ENCODE results near the gene TRIOBP. TPM values are rescaled to one million over a fixed set of nuclear protein-coding genes. Genes with fewer than 3 reads are reported as not detected.
A peak's percentile ranks its signal among the peaks of the same experiment; 100 is the strongest.

The TRIOBP gene
- total RNA-seq, 1 donor from 2014 or later: 40.3 TPM

DNA sequence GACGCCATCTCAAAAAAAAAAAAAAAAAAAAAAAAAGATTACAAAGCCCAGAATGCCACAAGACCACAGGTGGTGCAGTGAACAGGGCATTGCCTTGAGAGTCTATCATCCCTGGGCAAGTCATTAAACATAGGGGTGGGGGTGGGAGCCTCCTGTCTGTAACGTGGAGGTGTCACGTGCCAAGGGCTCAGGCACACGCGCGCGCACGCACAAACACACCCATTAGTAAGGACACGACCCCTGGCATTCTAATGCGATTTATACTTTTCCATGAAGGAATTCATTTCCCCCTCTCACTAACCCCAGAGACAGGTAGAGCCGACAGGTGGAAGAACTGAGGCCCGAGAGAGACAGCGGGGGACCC, 105.1 kb downstream of the TRIOBP start:
- Histone ChIP-seq H3K36me3 (ENCODE audit: control insufficient read depth, insufficient read depth, low read length) (no peaks in the 10 kb centered on the region), H3K27me3 (ENCODE audit: control insufficient read depth, insufficient read depth, low read length) (no peaks in the 10 kb centered on the region), H3K4me3 (ENCODE audit: low read depth, low read length) (peak overlapping the region; percentile 62)
- no peak for FAIRE-seq
- no peak for DNase-seq (ENCODE audit: low read depth)
- no peak for TF ChIP-seq CTCF (IDR thresholded peaks at IDR 0.05; ENCODE audit: insufficient read depth, low read length, severe bottlenecking)

DNA sequence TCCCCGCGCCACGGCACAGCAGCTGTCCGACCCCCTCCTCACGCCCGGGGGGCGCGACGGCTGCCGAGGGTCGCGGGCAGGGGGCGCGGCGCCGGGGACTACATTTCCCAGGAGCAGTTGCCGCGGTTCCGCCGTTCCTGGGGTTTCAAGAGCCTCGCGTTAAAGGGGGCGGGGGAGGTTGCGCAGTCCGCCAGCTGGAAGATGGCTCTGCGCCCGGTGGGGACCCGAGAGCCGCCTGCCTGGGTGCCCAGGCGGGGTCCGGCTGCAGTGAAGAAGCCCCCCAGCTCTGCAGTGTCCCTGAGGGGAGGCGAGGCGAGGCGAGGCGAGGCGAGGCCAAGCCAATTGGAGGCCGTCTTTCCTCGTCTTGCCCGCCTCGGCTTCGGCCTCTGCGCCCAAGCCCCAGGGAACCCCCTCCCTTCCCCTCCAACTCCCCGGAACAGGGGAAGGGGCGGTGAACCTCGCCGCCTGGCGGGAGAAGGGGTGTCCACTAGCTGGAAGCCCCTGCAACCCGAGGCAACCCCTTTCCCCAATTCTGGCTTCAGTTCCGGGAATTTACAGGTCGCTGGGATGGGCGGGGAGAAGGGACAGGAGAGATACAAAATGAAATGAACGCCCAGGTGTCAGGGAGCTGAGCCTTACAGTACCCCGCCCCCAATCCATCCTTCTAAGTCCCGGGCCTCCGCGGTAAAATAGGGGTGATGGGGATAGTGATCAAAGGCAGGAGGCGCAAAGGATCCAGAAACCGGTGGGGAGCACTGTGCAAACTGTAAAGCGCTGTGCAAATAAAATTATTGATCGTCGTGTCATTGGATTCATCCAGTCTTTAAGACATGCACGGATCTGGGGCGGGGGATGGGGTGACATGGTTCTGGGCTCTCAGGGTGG, 105.7 kb downstream of the TRIOBP start:
- no peaks in the 10 kb centered on the region for H3K27me3 ChIP-seq (ENCODE audit: control insufficient read depth, insufficient read depth, low read length)
- DNase-seq (ENCODE audit: low read depth): no peak
- TF ChIP-seq CTCF (IDR thresholded peaks at IDR 0.05; ENCODE audit: insufficient read depth, low read length, severe bottlenecking): no peak
- H3K36me3 ChIP-seq (ENCODE audit: control insufficient read depth, insufficient read depth, low read length): no peaks in the 10 kb centered on the region
- peak overlapping the region; percentile 62 for H3K4me3 ChIP-seq (ENCODE audit: low read depth, low read length)
- FAIRE-seq: no peak

DNA sequence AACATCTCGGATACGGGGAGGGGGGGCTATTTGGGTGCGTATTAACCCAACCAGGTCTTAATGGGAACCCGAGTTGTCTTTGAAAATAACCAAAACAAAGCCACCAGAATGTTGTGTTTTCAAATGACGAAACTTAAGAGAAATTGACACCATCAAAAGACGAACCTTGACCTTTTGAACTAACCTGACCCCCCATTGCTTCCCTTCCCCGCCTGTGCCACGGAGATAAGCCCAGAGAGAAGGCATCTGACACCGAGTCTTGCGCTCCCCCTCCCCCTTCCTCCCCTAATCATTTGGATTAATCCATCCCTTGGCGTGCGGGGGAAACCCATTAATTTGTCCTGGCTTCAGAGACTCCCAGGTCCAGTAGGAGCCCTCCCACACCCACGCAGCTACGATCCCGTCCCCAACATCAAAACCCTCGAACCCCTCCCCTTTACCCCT, 106.4 kb downstream of the TRIOBP start:
- peak overlapping the region; percentile 62 for H3K4me3 ChIP-seq (ENCODE audit: low read depth, low read length)
- no peaks in the 10 kb centered on the region for H3K27me3 ChIP-seq (ENCODE audit: control insufficient read depth, insufficient read depth, low read length)
- FAIRE-seq (no peak), DNase-seq (ENCODE audit: low read depth) (no peak)
- H3K36me3 ChIP-seq (ENCODE audit: control insufficient read depth, insufficient read depth, low read length): no peaks in the 10 kb centered on the region
- no peak for TF ChIP-seq CTCF (IDR thresholded peaks at IDR 0.05; ENCODE audit: insufficient read depth, low read length, severe bottlenecking)

GRCh38 chr22:37803639-37804351, 106.9 kb downstream of the TRIOBP start:
- no peak for TF ChIP-seq CTCF (IDR thresholded peaks at IDR 0.05; ENCODE audit: insufficient read depth, low read length, severe bottlenecking)
- H3K36me3 ChIP-seq (ENCODE audit: control insufficient read depth, insufficient read depth, low read length): no peaks in the 10 kb centered on the region
- H3K27me3 ChIP-seq (ENCODE audit: control insufficient read depth, insufficient read depth, low read length): no peaks in the 10 kb centered on the region
- DNase-seq (ENCODE audit: low read depth) (no peak), FAIRE-seq (no peak)
- no peak overlapping the region for H3K4me3 ChIP-seq (ENCODE audit: low read depth, low read length)

- FAIRE-seq (no peak), DNase-seq (ENCODE audit: low read depth) (no peak)
- no peak for TF ChIP-seq CTCF (IDR thresholded peaks at IDR 0.05; ENCODE audit: insufficient read depth, low read length, severe bottlenecking)
- H3K4me3 ChIP-seq (ENCODE audit: low read depth, low read length): peak overlapping the region; percentile 55
- no peaks in the 10 kb centered on the region for H3K36me3 ChIP-seq (ENCODE audit: control insufficient read depth, insufficient read depth, low read length)
- H3K27me3 ChIP-seq (ENCODE audit: control insufficient read depth, insufficient read depth, low read length): no peaks in the 10 kb centered on the region
Observed at GRCh38 chr22:37804352-37804880, 107.6 kb downstream of the TRIOBP start.

Measured in bronchial epithelial cell (primary cell).